Progenitor cell of endocrine pancreas (in vitro differentiated cells): ENCODE measurements around the gene CFAP69. TPM values are rescaled to one million over a fixed set of nuclear protein-coding genes. Genes with fewer than 3 reads are reported as not detected.

Experiments used
- DNase-seq: peaks from one replicate; pipeline ENCODE4 v3.0.0; 2021; ENCODE audit warnings: low spot score; ENCODE audit not compliant: unreplicated experiment
- H3K27ac Mint-ChIP-seq: 2 replicates; pipeline ENCODE4 v1.8.0; 2021; ENCODE audit warnings: mild to moderate bottlenecking, moderate library complexity, mixed read lengths
- H3K27me3 Mint-ChIP-seq: 2 replicates; pipeline ENCODE4 v1.8.0; 2021; ENCODE audit warnings: mixed read lengths
- H3K36me3 Mint-ChIP-seq: 2 replicates; pipeline ENCODE4 v1.8.0; 2022; ENCODE audit warnings: mixed read lengths; ENCODE audit not compliant: insufficient read depth
- H3K4me1 Mint-ChIP-seq: 2 replicates; pipeline ENCODE4 v1.8.0; 2021; ENCODE audit warnings: low read depth, mixed read lengths
- H3K4me3 Mint-ChIP-seq: 2 replicates; pipeline ENCODE4 v1.8.0; 2021; ENCODE audit warnings: low read depth, mild to moderate bottlenecking, moderate library complexity, mixed read lengths
- H3K9me3 Mint-ChIP-seq: 2 replicates; pipeline ENCODE4 v1.8.0; 2021; ENCODE audit warnings: low read depth, mixed read lengths
- total RNA-seq: library from RNA; stranded (reverse); gene quantifications from 2 replicates; pipeline ENCODE4 v1.2.1, GENCODE V29; 2021
- TF ChIP-seq, protein P1 (sequence below): fragments of 200-600 bp; sonication (generic); IDR thresholded peaks from one replicate; pipeline ENCODE4 v1.5.0; 2021; ENCODE audit warnings: antibody characterized with exemption, mild to moderate bottlenecking; ENCODE audit not compliant: unreplicated experiment

The CFAP69 gene
- total RNA-seq, 1 donor from 2014 or later: 12.4 TPM

DNA sequence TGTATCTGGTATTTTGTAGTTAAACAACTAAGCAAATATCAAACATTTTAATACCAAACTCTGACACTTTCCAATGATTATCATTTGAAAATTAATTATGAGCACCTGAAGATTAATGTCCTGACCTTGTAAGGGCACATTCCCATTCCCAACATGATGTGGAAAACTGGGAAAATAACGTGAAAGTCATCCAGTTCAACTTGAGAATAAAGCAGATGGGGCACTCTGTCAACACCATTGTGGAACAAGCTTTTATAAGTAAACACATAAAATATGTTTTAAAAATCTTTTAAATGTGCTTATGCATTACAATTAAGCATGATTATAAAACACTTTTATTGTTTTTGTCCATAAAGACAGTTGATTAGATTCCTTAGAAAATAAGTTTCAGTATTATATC is 19.4 kb upstream of the CFAP69 start:
- Mint-ChIP-seq H3K27ac (no peak overlapping the region), H3K9me3 (no peaks in the 10 kb centered on the region), H3K4me1 (no peaks in the 10 kb centered on the region), H3K36me3 (peaks cover 1% of the 10 kb centered on the region), H3K4me3 (no peak overlapping the region), H3K27me3 (no peaks in the 10 kb centered on the region)
- no peak for DNase-seq
- TF ChIP-seq, protein P1, sequence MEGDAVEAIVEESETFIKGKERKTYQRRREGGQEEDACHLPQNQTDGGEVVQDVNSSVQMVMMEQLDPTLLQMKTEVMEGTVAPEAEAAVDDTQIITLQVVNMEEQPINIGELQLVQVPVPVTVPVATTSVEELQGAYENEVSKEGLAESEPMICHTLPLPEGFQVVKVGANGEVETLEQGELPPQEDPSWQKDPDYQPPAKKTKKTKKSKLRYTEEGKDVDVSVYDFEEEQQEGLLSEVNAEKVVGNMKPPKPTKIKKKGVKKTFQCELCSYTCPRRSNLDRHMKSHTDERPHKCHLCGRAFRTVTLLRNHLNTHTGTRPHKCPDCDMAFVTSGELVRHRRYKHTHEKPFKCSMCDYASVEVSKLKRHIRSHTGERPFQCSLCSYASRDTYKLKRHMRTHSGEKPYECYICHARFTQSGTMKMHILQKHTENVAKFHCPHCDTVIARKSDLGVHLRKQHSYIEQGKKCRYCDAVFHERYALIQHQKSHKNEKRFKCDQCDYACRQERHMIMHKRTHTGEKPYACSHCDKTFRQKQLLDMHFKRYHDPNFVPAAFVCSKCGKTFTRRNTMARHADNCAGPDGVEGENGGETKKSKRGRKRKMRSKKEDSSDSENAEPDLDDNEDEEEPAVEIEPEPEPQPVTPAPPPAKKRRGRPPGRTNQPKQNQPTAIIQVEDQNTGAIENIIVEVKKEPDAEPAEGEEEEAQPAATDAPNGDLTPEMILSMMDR: no peak

DNA sequence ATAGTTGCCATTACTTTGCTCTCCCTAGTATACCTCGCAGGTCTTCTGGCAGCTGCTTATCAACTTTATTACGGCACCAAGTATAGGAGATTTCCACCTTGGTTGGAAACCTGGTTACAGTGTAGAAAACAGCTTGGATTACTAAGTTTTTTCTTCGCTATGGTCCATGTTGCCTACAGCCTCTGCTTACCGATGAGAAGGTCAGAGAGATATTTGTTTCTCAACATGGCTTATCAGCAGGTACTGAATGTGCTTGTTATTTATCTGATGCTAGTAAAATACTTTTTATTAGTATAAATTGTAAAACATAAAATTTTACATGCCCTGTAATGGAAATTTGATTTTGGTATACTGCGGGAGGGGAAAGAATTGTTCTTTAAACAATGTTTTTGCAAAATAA is 17.7 kb upstream of the CFAP69 start:
- Mint-ChIP-seq H3K9me3 (no peaks in the 10 kb centered on the region), H3K27ac (no peak overlapping the region), H3K4me3 (no peak overlapping the region), H3K36me3 (peaks cover 1% of the 10 kb centered on the region), H3K4me1 (no peaks in the 10 kb centered on the region), H3K27me3 (no peaks in the 10 kb centered on the region)
- DNase-seq: no peak
- TF ChIP-seq, protein P1: no peak

DNA sequence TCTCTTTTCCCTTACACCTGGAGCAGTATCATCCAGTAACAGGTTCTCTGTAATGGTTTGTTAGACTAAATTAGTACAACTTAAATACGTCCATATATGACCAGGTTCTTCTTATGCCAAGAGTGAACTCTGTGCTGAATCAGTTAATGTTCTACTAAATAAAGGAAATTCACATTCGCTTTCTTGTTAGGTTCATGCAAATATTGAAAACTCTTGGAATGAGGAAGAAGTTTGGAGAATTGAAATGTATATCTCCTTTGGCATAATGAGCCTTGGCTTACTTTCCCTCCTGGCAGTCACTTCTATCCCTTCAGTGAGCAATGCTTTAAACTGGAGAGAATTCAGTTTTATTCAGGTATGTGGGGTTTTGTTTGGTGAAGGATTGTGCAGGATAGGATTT is 15.3 kb upstream of the CFAP69 start:
- Mint-ChIP-seq H3K4me3 (no peak overlapping the region), H3K9me3 (no peaks in the 10 kb centered on the region), H3K36me3 (peaks cover 1% of the 10 kb centered on the region), H3K27ac (no peak overlapping the region), H3K27me3 (no peaks in the 10 kb centered on the region), H3K4me1 (no peaks in the 10 kb centered on the region)
- TF ChIP-seq, protein P1: no peak
- no peak for DNase-seq

DNA sequence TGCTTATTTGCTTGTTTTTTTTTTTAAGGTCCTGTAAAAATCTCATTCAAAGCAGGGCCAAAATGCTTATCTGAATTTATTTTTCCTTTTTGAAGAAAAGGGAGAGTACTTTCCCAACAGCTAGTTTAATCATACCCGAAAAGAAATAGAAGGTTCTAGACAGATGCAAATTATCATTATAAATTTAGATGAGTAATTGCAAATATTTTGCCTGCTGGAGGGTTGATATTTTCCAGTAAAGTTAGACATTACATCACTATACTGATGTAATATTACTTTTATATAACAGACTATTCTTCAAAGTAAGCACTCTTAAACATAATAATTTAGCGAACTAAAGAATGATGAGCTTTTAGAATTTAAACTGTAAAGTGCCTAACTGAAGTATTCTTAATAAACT is 14.1 kb upstream of the CFAP69 start:
- Mint-ChIP-seq H3K4me3 (no peak overlapping the region), H3K27me3 (no peaks in the 10 kb centered on the region)
- TF ChIP-seq, protein P1: no peak

DNA sequence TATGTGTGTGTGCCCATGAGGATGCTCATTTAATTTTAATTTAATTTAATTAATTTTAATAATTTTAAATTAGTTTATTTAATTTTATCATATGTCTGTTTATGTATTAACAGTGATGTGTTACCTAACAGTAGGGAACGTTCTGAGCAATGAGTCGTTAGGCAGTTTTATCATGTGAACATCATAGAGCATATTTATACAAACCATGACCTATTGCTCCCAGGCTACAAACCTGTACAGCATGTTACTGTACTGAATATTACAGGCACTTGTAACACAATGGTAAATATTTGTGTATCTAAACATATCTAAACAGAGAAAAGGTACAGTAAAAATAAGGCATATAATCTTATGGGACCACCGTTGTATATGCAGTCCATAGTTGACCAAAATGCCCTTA is 13.7 kb upstream of the CFAP69 start:
- Mint-ChIP-seq H3K4me3 (no peak overlapping the region), H3K36me3 (peaks cover 1% of the 10 kb centered on the region), H3K27me3 (no peaks in the 10 kb centered on the region), H3K4me1 (no peaks in the 10 kb centered on the region), H3K9me3 (no peaks in the 10 kb centered on the region), H3K27ac (no peak overlapping the region)
- DNase-seq: no peak
- TF ChIP-seq, protein P1: no peak

More for the DNA sequence above, 14.1 kb upstream of the CFAP69 start:
- no peak for DNase-seq
- Mint-ChIP-seq H3K9me3 (no peaks in the 10 kb centered on the region), H3K27ac (no peak overlapping the region), H3K4me1 (no peaks in the 10 kb centered on the region), H3K36me3 (peaks cover 1% of the 10 kb centered on the region)
